Activated CD8-positive, alpha-beta T cell treated with anti-CD3 and anti-CD28 coated beads for 36 hours (primary cell): ENCODE measurements around the gene OR5L2. TPM values are rescaled to one million over a fixed set of nuclear protein-coding genes. Genes with fewer than 3 reads are reported as not detected.

Experiments used
- ATAC-seq: fragments of 200-7000 bp; cut with Tn5 transposase; one replicate; pipeline ENCODE4 v1.10.0; 2021; ENCODE audit warnings: mild to moderate bottlenecking, moderate library complexity
- CTCF ChIA-PET: fragments of 350-600 bp; sonication (Branson Sonifier 250); formaldehyde crosslinking; loops from one replicate; lab custom pipeline; 2021; ENCODE audit warnings: antibody characterized with exemption; lab: Charles Lee
- POLR2A ChIA-PET: fragments of 350-600 bp; sonication (Branson Sonifier 250); formaldehyde crosslinking; loops from one replicate; lab custom pipeline; 2021; ENCODE audit warnings: antibody characterized with exemption; lab: Charles Lee
- DNase-seq: peaks from one replicate; pipeline ENCODE4 v3.0.0-alpha.2; 2020
- H3K27ac Mint-ChIP-seq: one replicate; pipeline ENCODE4 v1.8.0; 2021; ENCODE audit warnings: mild to moderate bottlenecking, mixed read lengths
- H3K27me3 Mint-ChIP-seq: one replicate; pipeline ENCODE4 v1.8.0; 2021; ENCODE audit warnings: mixed read lengths
- H3K36me3 Mint-ChIP-seq: one replicate; pipeline ENCODE4 v1.8.0; 2021; ENCODE audit warnings: low read depth, mixed read lengths
- H3K4me1 Mint-ChIP-seq: one replicate; pipeline ENCODE4 v1.8.0; 2021; ENCODE audit warnings: low read depth, mixed read lengths
- H3K4me3 Mint-ChIP-seq: one replicate; pipeline ENCODE4 v1.8.0; 2021; ENCODE audit warnings: mild to moderate bottlenecking, moderate library complexity, mixed read lengths
- H3K9me3 Mint-ChIP-seq: one replicate; pipeline ENCODE4 v1.8.0; 2021; ENCODE audit warnings: mixed read lengths
- CTCF ChIP-seq: fragments of 200-600 bp; IDR thresholded peaks from one replicate; pipeline ENCODE4 v1.8.0; 2022; ENCODE audit warnings: antibody characterized with exemption, mild to moderate bottlenecking
- intact Hi-C: fragments of 100-400 bp; cut with micrococcal nuclease; formaldehyde crosslinking; loops from one replicate; pipeline ENCODE4 v1.10.0; 2022
- total RNA-seq, 2 experiments: library from RNA; stranded (reverse); gene quantifications; one replicate each; pipeline ENCODE4 v1.2.3, GENCODE V29; 2021

The OR5L2 gene
- not detected for total RNA-seq

- intact Hi-C loops, result no loop called here
- no peak for DNase-seq
- ChIA-PET CTCF (no interaction called here), POLR2A (no interaction called here)
- H3K9me3 Mint-ChIP-seq, result peaks cover 8% of the 10 kb centered on the region
- H3K4me3 Mint-ChIP-seq, result no peak within 1 kb of the TSS
- no peak within 1 kb of the TSS for H3K27ac Mint-ChIP-seq
- no peak for TF ChIP-seq CTCF
- H3K27me3 Mint-ChIP-seq, result no peaks in the 10 kb centered on the region
- no peaks in the 10 kb centered on the region for H3K4me1 Mint-ChIP-seq
- H3K36me3 Mint-ChIP-seq, result no peaks in the 10 kb centered on the region
- ATAC-seq, result no peak
Measured at GRCh38 chr11:55826919-55827318, at the start of gene OR5L2. TSS of gene OR5L2 (plus strand) at chr11:55827219. CDS start at chr11:55827219, 0 bp downstream.

- POLR2A ChIA-PET, result no interaction called here
- H3K4me1 Mint-ChIP-seq, result no peaks in the 10 kb centered on the region
- H3K9me3 Mint-ChIP-seq, result peaks cover 18% of the 10 kb centered on the region
- no peaks in the 10 kb centered on the region for H3K36me3 Mint-ChIP-seq
- H3K4me3 Mint-ChIP-seq, result no peak overlapping the region
- TF ChIP-seq CTCF, result no peak
- no peak overlapping the region for H3K27ac Mint-ChIP-seq
- DNase-seq (no peak), ATAC-seq (no peak)
- CTCF ChIA-PET, result no interaction called here
- intact Hi-C loops, result no loop called here
- no peaks in the 10 kb centered on the region for H3K27me3 Mint-ChIP-seq
Measured at GRCh38 chr11:55791606-55792005, 35.4 kb upstream of the OR5L2 start.

GRCh38 chr11:55793321-55793720 is 33.7 kb upstream of the OR5L2 start:
- DNase-seq (no peak), ATAC-seq (no peak)
- Mint-ChIP-seq H3K4me1 (no peaks in the 10 kb centered on the region), H3K9me3 (peaks cover 13% of the 10 kb centered on the region), H3K36me3 (no peaks in the 10 kb centered on the region), H3K27me3 (no peaks in the 10 kb centered on the region), H3K27ac (no peak overlapping the region), H3K4me3 (no peak overlapping the region)
- intact Hi-C loops, result no loop called here
- TF ChIP-seq CTCF, result no peak
- CTCF ChIA-PET, result no interaction called here
- POLR2A ChIA-PET, result no interaction called here

- intact Hi-C loops, result no loop called here
- POLR2A ChIA-PET, result no interaction called here
Measured at GRCh38 chr11:55795256-55795655, 31.8 kb upstream of the OR5L2 start, which contains the start of gene OR5D14. TSS of gene OR5D14 (plus strand) at chr11:55795556. CDS start at chr11:55795556, 0 bp downstream.

GRCh38 chr11:55806248-55806647 is 20.8 kb upstream of the OR5L2 start:
- no peak for ATAC-seq
- H3K4me1 Mint-ChIP-seq, result no peaks in the 10 kb centered on the region
- H3K4me3 Mint-ChIP-seq, result no peak overlapping the region
- H3K27ac Mint-ChIP-seq, result no peak overlapping the region
- H3K27me3 Mint-ChIP-seq, result no peaks in the 10 kb centered on the region
- TF ChIP-seq CTCF, result no peak
- CTCF ChIA-PET, result no interaction called here
- intact Hi-C loops, result no loop called here
- no peak for DNase-seq
- no peaks in the 10 kb centered on the region for H3K36me3 Mint-ChIP-seq
- peaks cover 22% of the 10 kb centered on the region for H3K9me3 Mint-ChIP-seq
- POLR2A ChIA-PET, result no interaction called here

More at GRCh38 chr11:55795256-55795655, 31.8 kb upstream of the OR5L2 start, which contains the start of gene OR5D14:
- H3K27ac Mint-ChIP-seq, result no peak within 1 kb of the TSS
- ATAC-seq (no peak), DNase-seq (no peak)
- CTCF ChIA-PET, result no interaction called here
- H3K4me3 Mint-ChIP-seq, result no peak within 1 kb of the TSS
- H3K27me3 Mint-ChIP-seq, result no peaks in the 10 kb centered on the region
- no peaks in the 10 kb centered on the region for H3K4me1 Mint-ChIP-seq
- H3K36me3 Mint-ChIP-seq, result no peaks in the 10 kb centered on the region
- no peak for TF ChIP-seq CTCF
- H3K9me3 Mint-ChIP-seq, result peaks cover 24% of the 10 kb centered on the region
